Measurements from ENCODE around the gene TAS2R39.
"Not testable (repeated sequence)": the region's sequence is repeated elsewhere in the genome, so short reads cannot be mapped to it uniquely, and the experiment has no call there.

The TAS2R39 gene

GRCh38 chr7:143203386-143203785 is 20.2 kb downstream of the TAS2R39 start:
- TF ChIP-seq CTCF (IDR thresholded peaks at IDR 0.05; ENCODE audit: low read depth, low read length): no peak
- DNase-seq (ENCODE audit: extremely low read depth, low read depth): no peak

- no peak for TF ChIP-seq CTCF (IDR thresholded peaks at IDR 0.05; ENCODE audit: low read depth, low read length)
These were observed 22.5 kb downstream of the TAS2R39 start for GRCh38 chr7:143205560-143206293.

GRCh38 chr7:143210541-143210940 is 27.3 kb downstream of the TAS2R39 start:
- DNase-seq (ENCODE audit: extremely low read depth, low read depth): no peak
- TF ChIP-seq CTCF (IDR thresholded peaks at IDR 0.05; ENCODE audit: low read depth, low read length): no peak

More at GRCh38 chr7:143205560-143206293, 22.5 kb downstream of the TAS2R39 start:
- no peak for DNase-seq (ENCODE audit: extremely low read depth, low read depth)

- DNase-seq (ENCODE audit: extremely low read depth, low read depth): not testable (repeated sequence)
These were observed 30.3 kb downstream of the TAS2R39 start for GRCh38 chr7:143213478-143213877.

GRCh38 chr7:143214789-143215679 is 31.8 kb downstream of the TAS2R39 start:
- TF ChIP-seq CTCF (IDR thresholded peaks at IDR 0.05; ENCODE audit: low read depth, low read length): no peak; the same call in none of the 2 replicates
- peak; percentile 66 for DNase-seq (ENCODE audit: extremely low read depth, low read depth)

GRCh38 chr7:143216151-143216550 is 32.9 kb downstream of the TAS2R39 start:
- DNase-seq (ENCODE audit: extremely low read depth, low read depth): no peak
- TF ChIP-seq CTCF (IDR thresholded peaks at IDR 0.05; ENCODE audit: low read depth, low read length): no peak

GRCh38 chr7:143216686-143217085 is 33.5 kb downstream of the TAS2R39 start:
- no peak for DNase-seq (ENCODE audit: extremely low read depth, low read depth)
- no peak for TF ChIP-seq CTCF (IDR thresholded peaks at IDR 0.05; ENCODE audit: low read depth, low read length)

All from AG09319 (cell line).